HG03439 (cell line): ENCODE measurements around the gene SPATA13.

Source experiments
- ATAC-seq: cut with Tn5 transposase; IDR thresholded peaks from one replicate; pipeline ENCODE4 v1.9.1; 2021; ENCODE audit warnings: mild to moderate bottlenecking, moderate library complexity; ENCODE audit not compliant: unreplicated experiment

Gene SPATA13

GRCh38 chr13:24141333-24141910 is 19.1 kb upstream of the SPATA13 start:
- no peak for ATAC-seq

- ATAC-seq: no peak
Observed at GRCh38 chr13:24142453-24142852, 18.1 kb upstream of the SPATA13 start.

GRCh38 chr13:24142886-24143285 is 17.6 kb upstream of the SPATA13 start:
- ATAC-seq: no peak

- no peak for ATAC-seq
Observed at GRCh38 chr13:24145240-24145639, 15.3 kb upstream of the SPATA13 start.

GRCh38 chr13:24145674-24146073 is 14.8 kb upstream of the SPATA13 start:
- ATAC-seq: no peak

GRCh38 chr13:24146961-24147569 is 13.5 kb upstream of the SPATA13 start:
- no peak for ATAC-seq

GRCh38 chr13:24147570-24147963 is 13.0 kb upstream of the SPATA13 start:
- no peak for ATAC-seq

GRCh38 chr13:24148414-24149235 is 11.9 kb upstream of the SPATA13 start:
- ATAC-seq: no peak

GRCh38 chr13:24149246-24150032 is 11.1 kb upstream of the SPATA13 start:
- ATAC-seq: no peak

- ATAC-seq: no peak
Observed at GRCh38 chr13:24150572-24150971, 9.9 kb upstream of the SPATA13 start.

GRCh38 chr13:24151864-24152263 is 8.7 kb upstream of the SPATA13 start:
- no peak for ATAC-seq

- ATAC-seq: no peak
Observed at GRCh38 chr13:24152292-24153214, 8.0 kb upstream of the SPATA13 start.

GRCh38 chr13:24153347-24153746 is 7.2 kb upstream of the SPATA13 start:
- no peak for ATAC-seq

GRCh38 chr13:24153979-24154701 is 6.4 kb upstream of the SPATA13 start:
- no peak for ATAC-seq

GRCh38 chr13:24159357-24159756 is 1.2 kb upstream of the SPATA13 start:
- no peak for ATAC-seq

GRCh38 chr13:24161010-24161775 is 673 bp downstream of the SPATA13 start:
- ATAC-seq: peak; percentile 40

- ATAC-seq: no peak
Observed at GRCh38 chr13:24161980-24162525, 1.5 kb downstream of the SPATA13 start.

GRCh38 chr13:24162604-24163003 is 2.1 kb downstream of the SPATA13 start:
- ATAC-seq: no peak

GRCh38 chr13:24165746-24166145 is 5.2 kb downstream of the SPATA13 start:
- ATAC-seq: no peak
